MCF 10A (cell line): ENCODE results near the gene RERE. TPM values are rescaled to one million over a fixed set of nuclear protein-coding genes. Genes with fewer than 3 reads are reported as not detected.

Experiments used
- BruUV-seq: library from RNA; stranded (reverse); fragments of 400-500 nt; replicated peaks from 2 replicates; lab custom pipeline; 2021; lab: Mats Ljungman, UMichigan
- CTCF ChIA-PET: fragments of 300-600 bp; sonication (Branson Sonifier 250); formaldehyde crosslinking; extraction: SDS; loops from one replicate; lab custom pipeline; 2021; ENCODE audit warnings: antibody characterized with exemption, inconsistent platforms; lab: Yijun Ruan, JAX
- POLR2A ChIA-PET: fragments of 300-600, 350-650 bp; sonication (Branson Sonifier 250); formaldehyde crosslinking; extraction: SDS; loops from one replicate; lab custom pipeline; 2020; ENCODE audit warnings: antibody characterized with exemption, inconsistent platforms; lab: Yijun Ruan, JAX
- DNase-seq: peaks from one replicate; pipeline ENCODE4 v3.0.0-alpha.2; 2018; ENCODE audit not compliant: unreplicated experiment
- H3K27ac Mint-ChIP-seq: one replicate; pipeline ENCODE4 v1.8.0; 2022; ENCODE audit warnings: mild to moderate bottlenecking, low read depth, mixed read lengths; ENCODE audit not compliant: unreplicated experiment
- H3K27me3 Mint-ChIP-seq: one replicate; pipeline ENCODE4 v1.8.0; 2022; ENCODE audit warnings: mixed read lengths; ENCODE audit not compliant: insufficient read depth, unreplicated experiment
- H3K36me3 Mint-ChIP-seq: one replicate; pipeline ENCODE4 v1.8.0; 2022; ENCODE audit warnings: mild to moderate bottlenecking, moderate library complexity, mixed read lengths; ENCODE audit not compliant: insufficient read depth, unreplicated experiment
- H3K4me1 Mint-ChIP-seq: one replicate; pipeline ENCODE4 v1.8.0; 2022; ENCODE audit warnings: mixed read lengths; ENCODE audit not compliant: insufficient read depth, unreplicated experiment
- H3K4me3 Mint-ChIP-seq: one replicate; pipeline ENCODE4 v1.8.0; 2022; ENCODE audit warnings: mild to moderate bottlenecking, moderate library complexity, mixed read lengths; ENCODE audit not compliant: unreplicated experiment
- H3K9me3 Mint-ChIP-seq: one replicate; pipeline ENCODE4 v1.8.0; 2022; ENCODE audit warnings: mixed read lengths; ENCODE audit not compliant: unreplicated experiment
- CTCF ChIP-seq: fragments of 200-600 bp; IDR thresholded peaks from one replicate; pipeline ENCODE4 v1.8.0; 2022; ENCODE audit warnings: antibody characterized with exemption, mild to moderate bottlenecking; ENCODE audit not compliant: unreplicated experiment
- intact Hi-C: fragments of 100-400 bp; cut with micrococcal nuclease; formaldehyde crosslinking; loops from 2 replicates; pipeline ENCODE4 v1.14.1; 2022
- total RNA-seq: library from RNA; stranded (reverse); gene quantifications from 2 replicates; pipeline ENCODE4 v1.2.3, GENCODE V29; 2022

RERE gene
- total RNA-seq, 1 experiment from 2014 or later = 48.4 TPM

GRCh38 chr1:8663090-8663802, 154.2 kb downstream of the RERE start:
- DNase-seq = no peak
- Mint-ChIP-seq H3K4me1 (peaks cover under 1% of the 10 kb centered on the region), H3K9me3 (no peaks in the 10 kb centered on the region), H3K36me3 (peaks cover 6% of the 10 kb centered on the region), H3K27ac (no peak overlapping the region), H3K27me3 (no peaks in the 10 kb centered on the region), H3K4me3 (no peak overlapping the region)
- TF ChIP-seq CTCF = no peak
- BruUV-seq = no TSS peak
- intact Hi-C loops = no loop called here
- CTCF ChIA-PET = interaction anchor here (0.5 to 6.4 kb wide), 5 partner anchors 9 to 632 kb away, joined by 3 to 39 read pairs (median 3); no protein-coding TSS in a partner anchor
- POLR2A ChIA-PET = interaction anchor here (1.0 to 6.0 kb wide), 5 partner anchors 7 to 22 kb away, joined by 3 to 52 read pairs (median 5); no protein-coding TSS in a partner anchor

GRCh38 chr1:8662380-8663072, 154.9 kb downstream of the RERE start:
- BruUV-seq = no TSS peak
- DNase-seq = no peak
- ChIA-PET POLR2A (interaction anchor here (0.7 to 6.0 kb wide), 10 partner anchors 8 to 417 kb away, joined by 3 to 52 read pairs (median 5); no protein-coding TSS in a partner anchor), CTCF (interaction anchor here (0.6 to 6.4 kb wide), 5 partner anchors 9 to 631 kb away, joined by 3 to 39 read pairs (median 3); no protein-coding TSS in a partner anchor)
- intact Hi-C loops = no loop called here
- Mint-ChIP-seq H3K27ac (no peak overlapping the region), H3K27me3 (no peaks in the 10 kb centered on the region), H3K4me3 (no peak overlapping the region), H3K9me3 (no peaks in the 10 kb centered on the region), H3K4me1 (no peaks in the 10 kb centered on the region), H3K36me3 (peaks cover 7% of the 10 kb centered on the region)
- no peak for TF ChIP-seq CTCF

- no TSS peak for BruUV-seq
- Mint-ChIP-seq H3K4me3 (no peak overlapping the region), H3K36me3 (peaks cover 7% of the 10 kb centered on the region), H3K9me3 (no peaks in the 10 kb centered on the region), H3K27me3 (no peaks in the 10 kb centered on the region), H3K27ac (no peak overlapping the region), H3K4me1 (no peaks in the 10 kb centered on the region)
- intact Hi-C loops = no loop called here
- CTCF ChIA-PET = interaction anchor here (0.6 to 6.4 kb wide), 4 partner anchors 10 to 348 kb away, joined by 3 to 39 read pairs (median 4); no protein-coding TSS in a partner anchor
- peak; percentile 65 for DNase-seq
- POLR2A ChIA-PET = interaction anchor here (0.7 to 6.0 kb wide), 8 partner anchors 9 to 136 kb away, joined by 3 to 52 read pairs (median 5); no protein-coding TSS in a partner anchor
- TF ChIP-seq CTCF = no peak
Observed at GRCh38 chr1:8661185-8662110, 156.0 kb downstream of the RERE start.
